Astrocyte (in vitro differentiated cells and primary cell): ENCODE measurements around the gene ANKRD11. TPM values are rescaled to one million over a fixed set of nuclear protein-coding genes. Genes with fewer than 3 reads are reported as not detected.

ENCODE experiments used
- DNase-seq: peaks from one replicate; pipeline ENCODE4 v3.0.0-alpha.2; 2010; ENCODE audit warnings: low read depth
- FAIRE-seq: peaks from 2 replicates; lab custom pipeline; 2011; peaks lifted over from hg19 to GRCh38; lab: Jason Lieb, UNC
- H2AFZ ChIP-seq: 2 replicates; pipeline ENCODE4 v1.6.0; 2012; ENCODE audit warnings: low read depth, low read length, inconsistent platforms
- H3K27ac ChIP-seq: 2 replicates; pipeline ENCODE4 v1.5.1; 2011; ENCODE audit warnings: low read depth, low read length, inconsistent platforms
- H3K27me3 ChIP-seq: 2 replicates; pipeline ENCODE4 v1.6.0; 2011; ENCODE audit warnings: low read length, inconsistent platforms; ENCODE audit not compliant: insufficient read depth
- H3K36me3 ChIP-seq: 2 replicates; pipeline ENCODE4 v1.5.1; 2011; ENCODE audit warnings: low read length, inconsistent platforms; ENCODE audit not compliant: insufficient read depth
- H3K4me1 ChIP-seq: 2 replicates; pipeline ENCODE4 v1.5.1; 2011; ENCODE audit warnings: low read length, inconsistent platforms; ENCODE audit not compliant: insufficient read depth
- H3K4me2 ChIP-seq: 2 replicates; pipeline ENCODE4 v1.6.0; 2012; ENCODE audit warnings: low read length, inconsistent platforms
- H3K4me3 ChIP-seq: 2 replicates; pipeline ENCODE4 v1.5.1; 2011; ENCODE audit warnings: low read depth, mild to moderate bottlenecking, low read length, inconsistent platforms; ENCODE audit not compliant: insufficient read depth
- H3K79me2 ChIP-seq: 2 replicates; pipeline ENCODE4 v1.6.0; 2012; ENCODE audit warnings: mild to moderate bottlenecking, low read length, inconsistent platforms; ENCODE audit not compliant: insufficient read depth
- H3K9ac ChIP-seq: 2 replicates; pipeline ENCODE4 v1.6.0; 2012; ENCODE audit warnings: mild to moderate bottlenecking, low read length, inconsistent platforms
- H3K9me3 ChIP-seq: 2 replicates; pipeline ENCODE4 v1.5.1; 2012; ENCODE audit warnings: low read depth, mild to moderate bottlenecking, low read length, inconsistent platforms; ENCODE audit not compliant: insufficient read depth
- H4K20me1 ChIP-seq: 2 replicates; pipeline ENCODE4 v1.6.0; 2012; ENCODE audit warnings: low read length, inconsistent platforms; ENCODE audit not compliant: insufficient read depth
- H3K27ac Mint-ChIP-seq: one replicate; pipeline ENCODE4 v1.8.0; 2021; ENCODE audit warnings: mild to moderate bottlenecking, mixed read lengths; ENCODE audit not compliant: unreplicated experiment
- H3K27me3 Mint-ChIP-seq: one replicate; pipeline ENCODE4 v1.8.0; 2021; ENCODE audit warnings: low read depth, mixed read lengths; ENCODE audit not compliant: unreplicated experiment
- H3K36me3 Mint-ChIP-seq: one replicate; pipeline ENCODE4 v1.8.0; 2021; ENCODE audit warnings: low read depth, mixed read lengths; ENCODE audit not compliant: unreplicated experiment
- H3K4me1 Mint-ChIP-seq: one replicate; pipeline ENCODE4 v1.8.0; 2021; ENCODE audit warnings: low read depth, mixed read lengths; ENCODE audit not compliant: unreplicated experiment
- H3K4me3 Mint-ChIP-seq: one replicate; pipeline ENCODE4 v1.8.0; 2021; ENCODE audit warnings: mild to moderate bottlenecking, moderate library complexity, mixed read lengths; ENCODE audit not compliant: unreplicated experiment
- H3K9me3 Mint-ChIP-seq: one replicate; pipeline ENCODE4 v1.8.0; 2021; ENCODE audit warnings: mild to moderate bottlenecking, mixed read lengths; ENCODE audit not compliant: unreplicated experiment
- EZH2 ChIP-seq: IDR thresholded peaks from 2 replicates; pipeline ENCODE4 v1.6.1; 2012; ENCODE audit warnings: mild to moderate bottlenecking, low read length, inconsistent platforms; ENCODE audit not compliant: insufficient read depth
- total RNA-seq: library from RNA; stranded (reverse); gene quantifications from 2 replicates; pipeline ENCODE4 v1.2.1, GENCODE V29; 2021
- TF ChIP-seq, protein P1 (sequence below): IDR thresholded peaks from 2 replicates; pipeline ENCODE4 v1.5.1; 2011; ENCODE audit warnings: low read depth, mild to moderate bottlenecking, inconsistent platforms, low read length, moderate library complexity; ENCODE audit not compliant: insufficient read depth

ANKRD11 gene
- total RNA-seq, 1 donor from 2014 or later, result 213 TPM

- FAIRE-seq (no peak), DNase-seq (no peak)
- H4K20me1 ChIP-seq, result peaks cover 72% of the 10 kb centered on the region
- H3K27me3 ChIP-seq, result no peaks in the 10 kb centered on the region
- H3K9me3 ChIP-seq, result no peaks in the 10 kb centered on the region
- Mint-ChIP-seq H3K27me3 (no peaks in the 10 kb centered on the region), H3K4me1 (no peaks in the 10 kb centered on the region), H3K36me3 (peaks cover 8% of the 10 kb centered on the region), H3K4me3 (no peak overlapping the region), H3K9me3 (no peaks in the 10 kb centered on the region), H3K27ac (no peak overlapping the region)
- TF ChIP-seq, protein P1, sequence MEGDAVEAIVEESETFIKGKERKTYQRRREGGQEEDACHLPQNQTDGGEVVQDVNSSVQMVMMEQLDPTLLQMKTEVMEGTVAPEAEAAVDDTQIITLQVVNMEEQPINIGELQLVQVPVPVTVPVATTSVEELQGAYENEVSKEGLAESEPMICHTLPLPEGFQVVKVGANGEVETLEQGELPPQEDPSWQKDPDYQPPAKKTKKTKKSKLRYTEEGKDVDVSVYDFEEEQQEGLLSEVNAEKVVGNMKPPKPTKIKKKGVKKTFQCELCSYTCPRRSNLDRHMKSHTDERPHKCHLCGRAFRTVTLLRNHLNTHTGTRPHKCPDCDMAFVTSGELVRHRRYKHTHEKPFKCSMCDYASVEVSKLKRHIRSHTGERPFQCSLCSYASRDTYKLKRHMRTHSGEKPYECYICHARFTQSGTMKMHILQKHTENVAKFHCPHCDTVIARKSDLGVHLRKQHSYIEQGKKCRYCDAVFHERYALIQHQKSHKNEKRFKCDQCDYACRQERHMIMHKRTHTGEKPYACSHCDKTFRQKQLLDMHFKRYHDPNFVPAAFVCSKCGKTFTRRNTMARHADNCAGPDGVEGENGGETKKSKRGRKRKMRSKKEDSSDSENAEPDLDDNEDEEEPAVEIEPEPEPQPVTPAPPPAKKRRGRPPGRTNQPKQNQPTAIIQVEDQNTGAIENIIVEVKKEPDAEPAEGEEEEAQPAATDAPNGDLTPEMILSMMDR, result no peak
- TF ChIP-seq EZH2, result no peak
- no peak overlapping the region for H2AFZ ChIP-seq
- H3K79me2 ChIP-seq, result peaks cover 70% of the 10 kb centered on the region
- H3K27ac ChIP-seq, result no peak overlapping the region
- no peaks in the 10 kb centered on the region for H3K4me1 ChIP-seq
- H3K4me3 ChIP-seq, result no peak overlapping the region
- peaks cover 59% of the 10 kb centered on the region for H3K36me3 ChIP-seq
- no peak overlapping the region for H3K4me2 ChIP-seq
- H3K9ac ChIP-seq, result no peak overlapping the region
Measured at GRCh38 chr16:89525146-89525913, 35.0 kb upstream of the ANKRD11 start.

DNA sequence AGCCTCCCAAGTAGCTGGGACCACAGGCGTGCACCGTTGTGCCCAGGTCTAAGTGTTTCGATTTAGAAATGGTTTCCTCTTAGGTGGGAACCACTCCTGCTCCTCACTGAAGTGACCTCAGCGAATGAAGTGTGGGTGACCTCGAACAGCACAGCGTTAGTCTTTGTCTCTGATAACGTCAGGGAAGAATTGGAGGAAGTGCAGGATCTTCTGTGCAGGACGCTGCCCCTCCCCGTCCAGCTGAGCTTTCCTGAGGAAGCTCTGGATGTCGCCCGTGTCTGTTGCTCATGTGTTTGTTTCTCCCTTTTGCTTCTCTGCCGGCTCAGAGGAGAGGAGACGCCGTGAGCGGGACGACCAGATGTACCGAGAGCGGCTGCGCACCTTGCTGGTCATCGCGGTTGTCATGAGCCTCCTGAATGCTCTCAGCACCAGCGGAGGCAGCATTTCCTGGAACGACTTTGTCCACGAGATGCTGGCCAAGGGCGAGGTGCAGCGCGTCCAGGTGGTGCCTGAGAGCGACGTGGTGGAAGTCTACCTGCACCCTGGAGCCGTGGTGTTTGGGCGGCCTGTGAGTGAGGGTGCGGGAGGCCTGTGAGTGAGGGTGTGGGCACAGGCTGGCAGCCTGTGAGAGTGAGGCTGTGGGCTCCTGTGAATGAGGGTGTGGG, 33.5 kb upstream of the ANKRD11 start:
- Mint-ChIP-seq H3K4me1 (no peaks in the 10 kb centered on the region), H3K27me3 (no peaks in the 10 kb centered on the region), H3K27ac (no peak overlapping the region), H3K9me3 (no peaks in the 10 kb centered on the region), H3K4me3 (no peak overlapping the region), H3K36me3 (peaks cover 7% of the 10 kb centered on the region)
- no peaks in the 10 kb centered on the region for H3K4me1 ChIP-seq
- TF ChIP-seq EZH2, result no peak
- TF ChIP-seq, protein P1, result no peak
- peaks cover 77% of the 10 kb centered on the region for H4K20me1 ChIP-seq
- H3K4me2 ChIP-seq, result no peak overlapping the region
- H3K79me2 ChIP-seq, result peaks cover 77% of the 10 kb centered on the region
- no peak overlapping the region for H3K27ac ChIP-seq
- DNase-seq, result no peak
- FAIRE-seq, result no peak
- no peaks in the 10 kb centered on the region for H3K9me3 ChIP-seq
- no peaks in the 10 kb centered on the region for H3K27me3 ChIP-seq
- no peak overlapping the region for H3K9ac ChIP-seq
- H3K4me3 ChIP-seq, result no peak overlapping the region
- H3K36me3 ChIP-seq, result peaks cover 59% of the 10 kb centered on the region
- no peak overlapping the region for H2AFZ ChIP-seq

- Histone ChIP-seq H3K9ac (no peak overlapping the region), H3K4me2 (no peak overlapping the region), H3K4me1 (no peaks in the 10 kb centered on the region), H2AFZ (no peak overlapping the region), H3K27me3 (no peaks in the 10 kb centered on the region), H4K20me1 (peaks cover 87% of the 10 kb centered on the region), H3K9me3 (no peaks in the 10 kb centered on the region), H3K36me3 (peaks cover 65% of the 10 kb centered on the region), H3K79me2 (peaks cover 86% of the 10 kb centered on the region), H3K27ac (no peak overlapping the region), H3K4me3 (no peak overlapping the region)
- no peak for DNase-seq
- no peak overlapping the region for H3K4me3 Mint-ChIP-seq
- TF ChIP-seq, protein P1, result no peak
- no peak for TF ChIP-seq EZH2
- H3K27ac Mint-ChIP-seq, result no peak overlapping the region
- no peaks in the 10 kb centered on the region for H3K9me3 Mint-ChIP-seq
- H3K36me3 Mint-ChIP-seq, result peaks cover 22% of the 10 kb centered on the region
- H3K27me3 Mint-ChIP-seq, result no peaks in the 10 kb centered on the region
- H3K4me1 Mint-ChIP-seq, result no peaks in the 10 kb centered on the region
- no peak for FAIRE-seq
Measured at GRCh38 chr16:89522287-89522686, 31.9 kb upstream of the ANKRD11 start.
